Measurements from ENCODE around the gene MYO10. TPM values are rescaled to one million over a fixed set of nuclear protein-coding genes. Genes with fewer than 3 reads are reported as not detected.

The MYO10 gene
- total RNA-seq, 1 donor from 2014 or later, result 23.1 TPM

DNA sequence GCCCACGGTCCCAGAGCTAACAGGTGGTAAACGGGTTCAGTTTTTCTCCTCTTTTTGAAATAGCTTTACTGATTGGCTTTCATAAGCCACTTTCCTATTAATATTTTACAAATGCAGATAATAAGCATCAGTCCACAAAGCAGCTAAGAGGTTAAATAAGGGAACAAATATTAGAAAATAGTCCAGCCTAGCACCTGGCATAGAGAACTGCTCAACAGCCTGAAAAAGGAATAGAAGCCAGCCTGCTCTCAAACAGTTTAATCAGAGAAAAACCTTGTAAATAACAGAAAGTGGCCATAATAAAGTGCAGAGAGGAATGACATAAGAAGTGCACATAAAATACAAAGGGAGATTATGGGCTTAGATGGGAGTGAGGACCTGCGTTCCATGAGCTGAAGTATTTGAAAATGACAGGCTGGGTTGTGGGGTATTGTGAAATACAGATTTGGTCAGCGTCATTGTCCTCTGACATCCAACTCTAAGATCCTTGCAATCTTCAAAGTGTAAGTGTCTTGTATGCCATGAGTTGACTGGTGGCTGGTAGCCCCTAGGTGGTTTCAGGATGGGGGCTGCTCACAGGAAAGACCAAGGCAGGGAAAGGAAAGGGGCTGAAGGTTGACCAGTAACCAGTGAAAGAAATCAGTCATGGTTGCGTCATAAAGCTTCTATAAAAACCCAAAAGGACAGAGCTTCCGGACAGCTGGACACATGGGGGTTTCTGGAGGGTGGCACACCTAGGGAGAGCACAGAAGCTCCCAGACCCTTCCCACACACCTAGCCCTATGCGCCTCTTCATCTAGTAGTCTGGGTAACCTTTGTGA is 32.4 kb downstream of the MYO10 start:
- no peak overlapping the region for H3K27ac Mint-ChIP-seq (ENCODE audit: unreplicated experiment)
- TF ChIP-seq, protein P1, sequence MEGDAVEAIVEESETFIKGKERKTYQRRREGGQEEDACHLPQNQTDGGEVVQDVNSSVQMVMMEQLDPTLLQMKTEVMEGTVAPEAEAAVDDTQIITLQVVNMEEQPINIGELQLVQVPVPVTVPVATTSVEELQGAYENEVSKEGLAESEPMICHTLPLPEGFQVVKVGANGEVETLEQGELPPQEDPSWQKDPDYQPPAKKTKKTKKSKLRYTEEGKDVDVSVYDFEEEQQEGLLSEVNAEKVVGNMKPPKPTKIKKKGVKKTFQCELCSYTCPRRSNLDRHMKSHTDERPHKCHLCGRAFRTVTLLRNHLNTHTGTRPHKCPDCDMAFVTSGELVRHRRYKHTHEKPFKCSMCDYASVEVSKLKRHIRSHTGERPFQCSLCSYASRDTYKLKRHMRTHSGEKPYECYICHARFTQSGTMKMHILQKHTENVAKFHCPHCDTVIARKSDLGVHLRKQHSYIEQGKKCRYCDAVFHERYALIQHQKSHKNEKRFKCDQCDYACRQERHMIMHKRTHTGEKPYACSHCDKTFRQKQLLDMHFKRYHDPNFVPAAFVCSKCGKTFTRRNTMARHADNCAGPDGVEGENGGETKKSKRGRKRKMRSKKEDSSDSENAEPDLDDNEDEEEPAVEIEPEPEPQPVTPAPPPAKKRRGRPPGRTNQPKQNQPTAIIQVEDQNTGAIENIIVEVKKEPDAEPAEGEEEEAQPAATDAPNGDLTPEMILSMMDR (IDR thresholded peaks at IDR 0.05; ENCODE audit: partially characterized antibody, unreplicated experiment), result no peak
- no peaks in the 10 kb centered on the region for H3K36me3 Mint-ChIP-seq (ENCODE audit: unreplicated experiment)
- no peak overlapping the region for H3K4me3 Mint-ChIP-seq (ENCODE audit: unreplicated experiment)
- DNase-seq, result no peak
- peaks cover 13% of the 10 kb centered on the region for H3K4me1 Mint-ChIP-seq (ENCODE audit: low read depth, unreplicated experiment)
- peaks cover 6% of the 10 kb centered on the region for H3K27me3 Mint-ChIP-seq (ENCODE audit: unreplicated experiment)
- peaks cover 3% of the 10 kb centered on the region for H3K9me3 Mint-ChIP-seq (ENCODE audit: unreplicated experiment)

DNA sequence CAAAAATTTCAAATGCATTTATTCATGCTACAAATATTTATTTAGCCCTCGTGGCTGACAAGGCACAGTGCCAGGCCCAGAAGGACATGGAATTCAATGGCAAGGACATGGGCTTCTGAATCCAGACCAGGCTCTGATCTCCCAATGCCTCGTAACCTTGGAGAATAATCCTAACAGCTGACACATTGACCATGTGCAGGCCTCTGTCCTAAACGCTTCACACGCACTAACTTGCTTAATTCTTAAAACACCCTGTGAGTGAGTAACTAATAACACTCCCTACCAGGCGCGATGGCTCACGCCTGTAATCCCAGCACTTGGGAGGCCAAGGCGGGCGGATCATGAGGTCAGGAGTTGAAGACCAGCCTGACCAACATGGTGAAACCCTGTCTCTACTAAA is 33.2 kb downstream of the MYO10 start:
- TF ChIP-seq, protein P1 (IDR thresholded peaks at IDR 0.05; ENCODE audit: partially characterized antibody, unreplicated experiment), result no peak
- no peaks in the 10 kb centered on the region for H3K36me3 Mint-ChIP-seq (ENCODE audit: unreplicated experiment)
- H3K4me1 Mint-ChIP-seq (ENCODE audit: low read depth, unreplicated experiment), result peaks cover 14% of the 10 kb centered on the region
- DNase-seq, result no peak
- H3K27ac Mint-ChIP-seq (ENCODE audit: unreplicated experiment), result no peak overlapping the region
- H3K27me3 Mint-ChIP-seq (ENCODE audit: unreplicated experiment), result peaks cover 6% of the 10 kb centered on the region
- H3K9me3 Mint-ChIP-seq (ENCODE audit: unreplicated experiment), result peaks cover 3% of the 10 kb centered on the region
- no peak overlapping the region for H3K4me3 Mint-ChIP-seq (ENCODE audit: unreplicated experiment)

DNA sequence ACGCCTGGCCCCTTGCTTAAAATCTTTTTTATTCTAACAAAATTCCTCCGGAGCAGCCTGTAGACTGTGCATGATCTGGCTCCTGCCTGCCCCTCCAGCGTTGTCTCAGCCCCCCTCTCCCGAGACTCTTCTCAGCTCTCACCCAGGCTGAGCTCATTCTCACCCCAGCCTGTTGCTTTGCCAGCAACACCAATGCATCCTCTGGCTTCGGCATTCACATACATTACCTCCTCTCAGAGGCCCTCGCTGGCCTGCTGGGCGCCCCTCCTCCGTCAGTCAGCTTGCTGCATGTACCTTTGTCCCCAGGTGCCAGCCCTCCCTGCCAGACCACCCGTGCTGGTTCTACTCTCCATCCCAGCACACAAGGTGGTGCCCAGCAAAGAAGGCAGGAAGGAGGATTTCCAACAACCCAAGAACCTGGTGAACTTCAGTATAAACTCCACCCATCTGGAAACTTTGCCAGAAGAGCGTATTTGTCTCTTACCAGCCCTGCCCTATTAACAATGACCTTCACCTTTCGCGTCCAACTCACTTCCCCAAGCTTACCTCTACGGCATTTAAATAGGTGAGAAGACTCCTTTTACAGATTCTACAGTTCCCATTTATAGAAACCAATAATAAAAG is 35.0 kb downstream of the MYO10 start:
- Mint-ChIP-seq H3K27me3 (ENCODE audit: unreplicated experiment) (peaks cover 6% of the 10 kb centered on the region), H3K9me3 (ENCODE audit: unreplicated experiment) (peaks cover 3% of the 10 kb centered on the region), H3K36me3 (ENCODE audit: unreplicated experiment) (no peaks in the 10 kb centered on the region), H3K4me1 (ENCODE audit: low read depth, unreplicated experiment) (peaks cover 22% of the 10 kb centered on the region), H3K27ac (ENCODE audit: unreplicated experiment) (no peak overlapping the region), H3K4me3 (ENCODE audit: unreplicated experiment) (no peak overlapping the region)
- no peak for DNase-seq
- TF ChIP-seq, protein P1 (IDR thresholded peaks at IDR 0.05; ENCODE audit: partially characterized antibody, unreplicated experiment), result no peak

- H3K4me1 Mint-ChIP-seq (ENCODE audit: low read depth, unreplicated experiment), result peaks cover 40% of the 10 kb centered on the region
- peaks cover 3% of the 10 kb centered on the region for H3K9me3 Mint-ChIP-seq (ENCODE audit: unreplicated experiment)
- TF ChIP-seq, protein P1 (IDR thresholded peaks at IDR 0.05; ENCODE audit: partially characterized antibody, unreplicated experiment), result no peak
Observed at GRCh38 chr5:16899171-16899570, 36.9 kb downstream of the MYO10 start.

GRCh38 chr5:16897800-16898199 is 38.3 kb downstream of the MYO10 start:
- Mint-ChIP-seq H3K36me3 (ENCODE audit: unreplicated experiment) (no peaks in the 10 kb centered on the region), H3K27ac (ENCODE audit: unreplicated experiment) (no peak overlapping the region), H3K27me3 (ENCODE audit: unreplicated experiment) (peaks cover 6% of the 10 kb centered on the region), H3K4me3 (ENCODE audit: unreplicated experiment) (peak overlapping the region; percentile 20), H3K4me1 (ENCODE audit: low read depth, unreplicated experiment) (peaks cover 38% of the 10 kb centered on the region), H3K9me3 (ENCODE audit: unreplicated experiment) (peaks cover 3% of the 10 kb centered on the region)
- TF ChIP-seq, protein P1 (IDR thresholded peaks at IDR 0.05; ENCODE audit: partially characterized antibody, unreplicated experiment), result no peak
- DNase-seq, result no peak

More at GRCh38 chr5:16899171-16899570, 36.9 kb downstream of the MYO10 start:
- peaks cover 6% of the 10 kb centered on the region for H3K27me3 Mint-ChIP-seq (ENCODE audit: unreplicated experiment)
- no peak overlapping the region for H3K4me3 Mint-ChIP-seq (ENCODE audit: unreplicated experiment)
- no peak for DNase-seq
- no peaks in the 10 kb centered on the region for H3K36me3 Mint-ChIP-seq (ENCODE audit: unreplicated experiment)
- no peak overlapping the region for H3K27ac Mint-ChIP-seq (ENCODE audit: unreplicated experiment)

Measured in glutamatergic neuron (in vitro differentiated cells).